ENCODE measurements around the gene SHB. TPM values are rescaled to one million over a fixed set of nuclear protein-coding genes. Genes with fewer than 3 reads are reported as not detected.

The SHB gene
- total and polyA plus RNA-seq, 2 experiments from 2014 or later, result 20.8 to 48.3 TPM

DNA sequence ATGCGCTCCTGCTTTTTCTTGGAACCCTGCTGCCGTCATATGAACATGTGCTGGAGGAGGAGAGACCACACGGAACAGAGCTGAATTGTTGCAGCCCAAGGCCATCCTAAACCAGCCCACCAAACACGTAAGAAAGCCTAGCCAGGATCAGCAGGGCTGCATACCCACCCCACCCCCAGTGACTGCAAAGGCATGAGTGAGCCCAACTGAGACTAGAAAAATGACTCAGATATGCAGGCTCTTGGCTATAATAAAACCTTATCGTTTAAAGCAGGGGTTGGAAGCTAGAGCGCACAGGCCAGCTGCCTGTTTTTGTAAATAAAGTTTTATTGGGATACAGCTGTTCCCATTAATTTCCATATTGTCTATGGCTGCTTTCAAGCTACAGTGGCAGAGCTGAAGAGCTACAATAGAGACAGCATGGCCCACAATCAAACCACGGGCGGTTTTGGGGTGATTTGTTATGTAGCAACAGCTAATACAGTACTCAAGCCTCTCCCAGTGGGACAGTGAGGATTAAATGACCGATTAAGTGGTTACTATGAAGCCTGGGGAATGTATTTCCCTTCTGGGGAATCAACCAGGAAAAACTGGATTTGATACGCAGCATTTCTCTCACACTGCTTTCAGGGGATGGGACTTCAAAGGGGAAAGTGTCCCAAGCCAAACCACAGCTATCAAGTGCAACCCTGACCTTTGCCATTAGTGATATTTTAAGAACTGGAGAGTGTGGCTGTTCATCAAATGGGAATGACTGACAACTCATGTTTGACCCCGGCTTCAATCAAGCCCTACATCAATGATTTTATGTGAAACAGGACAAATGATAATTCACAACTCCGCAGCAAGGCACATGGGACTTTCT, 6.3 kb downstream of the SHB start:
- Histone ChIP-seq H3K4me1 (ENCODE audit: insufficient read depth) (peaks cover 65% of the 10 kb centered on the region), H2AFZ (no peak overlapping the region), H3K4me3 (no peak overlapping the region), H3K4me2 (peak overlapping the region; percentile 95), H3K27ac (peak overlapping the region; percentile 64), H3K36me3 (replicated peaks; ENCODE audit: insufficient read depth, low read depth) (no peaks in the 10 kb centered on the region), H3K9me2 (replicated peaks; ENCODE audit: insufficient read depth) (no peaks in the 10 kb centered on the region), H3K79me2 (peaks cover 100% of the 10 kb centered on the region), H4K20me1 (ENCODE audit: insufficient read depth, poor library complexity, severe bottlenecking) (peaks cover 36% of the 10 kb centered on the region), H3K9me3 (ENCODE audit: low read depth) (no peaks in the 10 kb centered on the region), H3K27me3 (no peaks in the 10 kb centered on the region)
- peak; percentile 53 for DNase-seq (ENCODE audit: low spot score)
- 58% methylated on average over 12 of the region's 12 CpGs for WGBS (ENCODE audit: low lambda C conversion rate, missing lambda C conversion rate)
- TF ChIP-seq, protein P1, sequence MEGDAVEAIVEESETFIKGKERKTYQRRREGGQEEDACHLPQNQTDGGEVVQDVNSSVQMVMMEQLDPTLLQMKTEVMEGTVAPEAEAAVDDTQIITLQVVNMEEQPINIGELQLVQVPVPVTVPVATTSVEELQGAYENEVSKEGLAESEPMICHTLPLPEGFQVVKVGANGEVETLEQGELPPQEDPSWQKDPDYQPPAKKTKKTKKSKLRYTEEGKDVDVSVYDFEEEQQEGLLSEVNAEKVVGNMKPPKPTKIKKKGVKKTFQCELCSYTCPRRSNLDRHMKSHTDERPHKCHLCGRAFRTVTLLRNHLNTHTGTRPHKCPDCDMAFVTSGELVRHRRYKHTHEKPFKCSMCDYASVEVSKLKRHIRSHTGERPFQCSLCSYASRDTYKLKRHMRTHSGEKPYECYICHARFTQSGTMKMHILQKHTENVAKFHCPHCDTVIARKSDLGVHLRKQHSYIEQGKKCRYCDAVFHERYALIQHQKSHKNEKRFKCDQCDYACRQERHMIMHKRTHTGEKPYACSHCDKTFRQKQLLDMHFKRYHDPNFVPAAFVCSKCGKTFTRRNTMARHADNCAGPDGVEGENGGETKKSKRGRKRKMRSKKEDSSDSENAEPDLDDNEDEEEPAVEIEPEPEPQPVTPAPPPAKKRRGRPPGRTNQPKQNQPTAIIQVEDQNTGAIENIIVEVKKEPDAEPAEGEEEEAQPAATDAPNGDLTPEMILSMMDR (IDR thresholded peaks at IDR 0.05; ENCODE audit: poor library complexity), result no peak
- no peak for TF ChIP-seq EZH2phosphoT487 (IDR thresholded peaks at IDR 0.05; ENCODE audit: low read depth, severe bottlenecking, unreplicated experiment)
- TF ChIP-seq EZH2 (IDR thresholded peaks at IDR 0.05; ENCODE audit: borderline replicate concordance), result no peak

DNA sequence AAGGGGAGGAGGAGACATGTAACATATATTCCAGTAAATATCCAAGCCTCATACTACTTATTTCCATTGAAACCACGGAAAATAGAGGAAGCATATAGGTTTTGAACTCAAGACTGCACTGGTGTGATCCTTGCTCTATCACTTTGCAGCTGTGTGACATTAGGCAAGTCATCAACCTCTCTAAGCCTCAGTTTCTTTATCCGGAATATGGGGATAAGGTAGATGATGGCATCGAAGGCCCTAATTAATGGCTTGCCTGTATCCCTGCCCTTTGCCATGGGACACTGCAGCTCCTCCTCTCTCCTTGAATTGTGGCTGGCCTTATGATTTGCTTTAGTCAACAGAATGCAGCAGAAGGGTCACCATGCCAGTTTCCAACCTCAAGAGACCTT, 6.9 kb downstream of the SHB start:
- H3K27ac ChIP-seq, result peak overlapping the region; percentile 28
- no peaks in the 10 kb centered on the region for H3K9me3 ChIP-seq (ENCODE audit: low read depth)
- no peaks in the 10 kb centered on the region for H3K9me2 ChIP-seq (replicated peaks; ENCODE audit: insufficient read depth)
- no peak overlapping the region for H2AFZ ChIP-seq
- peaks cover 66% of the 10 kb centered on the region for H3K4me1 ChIP-seq (ENCODE audit: insufficient read depth)
- no peak overlapping the region for H3K4me2 ChIP-seq
- H4K20me1 ChIP-seq (ENCODE audit: insufficient read depth, poor library complexity, severe bottlenecking), result peaks cover 36% of the 10 kb centered on the region
- TF ChIP-seq, protein P1 (IDR thresholded peaks at IDR 0.05; ENCODE audit: poor library complexity), result no peak
- TF ChIP-seq EZH2 (IDR thresholded peaks at IDR 0.05; ENCODE audit: borderline replicate concordance) (no peak), EZH2phosphoT487 (IDR thresholded peaks at IDR 0.05; ENCODE audit: low read depth, severe bottlenecking, unreplicated experiment) (no peak)
- no peaks in the 10 kb centered on the region for H3K36me3 ChIP-seq (replicated peaks; ENCODE audit: insufficient read depth, low read depth)
- H3K79me2 ChIP-seq, result peaks cover 100% of the 10 kb centered on the region
- DNase-seq (ENCODE audit: low spot score), result no peak
- H3K4me3 ChIP-seq, result no peak overlapping the region
- 94% methylated on average over 3 of the region's 3 CpGs for WGBS (ENCODE audit: low lambda C conversion rate, missing lambda C conversion rate)
- no peaks in the 10 kb centered on the region for H3K27me3 ChIP-seq

DNA sequence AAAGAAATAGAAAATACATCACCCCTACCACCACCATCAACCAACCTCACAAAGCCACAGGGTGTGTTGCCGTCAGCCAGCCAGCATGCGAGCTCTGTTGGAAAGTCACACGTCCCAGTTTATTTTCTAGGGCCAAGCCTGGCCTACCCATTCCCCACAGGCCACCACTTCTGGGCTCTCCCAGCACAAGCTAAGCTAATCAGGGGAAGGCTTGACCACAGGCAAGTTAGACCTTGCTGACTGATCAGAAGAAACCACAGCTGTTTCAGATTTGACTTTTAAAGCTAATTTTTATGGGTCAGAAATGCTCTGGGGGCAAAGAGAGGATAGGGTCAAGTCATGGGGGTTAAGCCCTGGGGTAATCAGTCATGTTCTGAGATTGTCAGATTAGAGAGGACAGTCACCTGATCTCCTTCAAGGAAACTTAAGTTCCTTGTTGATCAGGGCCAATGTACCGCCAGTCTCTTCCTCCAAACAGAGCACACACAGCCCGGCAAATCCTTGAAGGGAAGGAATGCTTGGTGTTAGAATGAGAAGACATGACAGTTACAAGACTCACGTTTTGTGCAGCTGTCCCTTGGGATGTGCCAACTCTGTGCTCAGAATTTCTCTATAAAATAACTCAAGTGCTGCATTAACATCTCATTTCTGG, 7.6 kb downstream of the SHB start:
- Histone ChIP-seq H3K4me3 (no peak overlapping the region), H3K36me3 (replicated peaks; ENCODE audit: insufficient read depth, low read depth) (no peaks in the 10 kb centered on the region), H3K9me3 (ENCODE audit: low read depth) (no peaks in the 10 kb centered on the region), H3K9me2 (replicated peaks; ENCODE audit: insufficient read depth) (no peaks in the 10 kb centered on the region), H3K4me1 (ENCODE audit: insufficient read depth) (peaks cover 66% of the 10 kb centered on the region), H3K27me3 (no peaks in the 10 kb centered on the region), H3K27ac (peak overlapping the region; percentile 28), H4K20me1 (ENCODE audit: insufficient read depth, poor library complexity, severe bottlenecking) (peaks cover 33% of the 10 kb centered on the region), H3K4me2 (no peak overlapping the region), H2AFZ (no peak overlapping the region), H3K79me2 (peaks cover 100% of the 10 kb centered on the region)
- DNase-seq (ENCODE audit: low spot score), result no peak
- WGBS (ENCODE audit: low lambda C conversion rate, missing lambda C conversion rate), result 66% methylated on average over 6 of the region's 6 CpGs
- TF ChIP-seq EZH2 (IDR thresholded peaks at IDR 0.05; ENCODE audit: borderline replicate concordance), result no peak

DNA sequence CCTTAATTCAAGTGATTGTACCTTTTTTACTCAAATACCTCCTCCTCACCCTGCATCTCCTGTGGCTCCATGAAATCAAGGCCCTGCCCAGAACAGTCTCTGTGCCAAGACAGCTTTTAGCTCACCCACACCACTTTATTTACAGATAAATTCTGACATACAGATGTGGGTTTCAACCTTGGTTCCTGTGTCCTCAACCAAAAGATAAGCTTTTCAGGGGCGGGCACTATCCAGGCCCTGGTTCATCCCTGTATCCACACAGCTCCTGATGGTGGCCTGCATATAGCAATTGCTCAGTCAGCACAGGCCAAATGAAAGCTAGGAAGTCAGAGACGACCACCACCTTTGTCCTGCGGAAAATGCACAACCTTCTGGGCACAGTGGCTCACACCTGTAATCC, 8.3 kb downstream of the SHB start:
- Histone ChIP-seq H3K27me3 (no peaks in the 10 kb centered on the region), H3K36me3 (replicated peaks; ENCODE audit: insufficient read depth, low read depth) (no peaks in the 10 kb centered on the region), H3K27ac (peak overlapping the region; percentile 28), H3K4me1 (ENCODE audit: insufficient read depth) (peaks cover 63% of the 10 kb centered on the region), H4K20me1 (ENCODE audit: insufficient read depth, poor library complexity, severe bottlenecking) (peaks cover 29% of the 10 kb centered on the region), H3K9me3 (ENCODE audit: low read depth) (no peaks in the 10 kb centered on the region), H3K4me3 (no peak overlapping the region), H3K79me2 (peaks cover 100% of the 10 kb centered on the region), H3K4me2 (no peak overlapping the region), H3K9me2 (replicated peaks; ENCODE audit: insufficient read depth) (no peaks in the 10 kb centered on the region), H2AFZ (no peak overlapping the region)
- DNase-seq (ENCODE audit: low spot score), result no peak
- TF ChIP-seq EZH2 (IDR thresholded peaks at IDR 0.05; ENCODE audit: borderline replicate concordance), result no peak
- TF ChIP-seq, protein P1 (IDR thresholded peaks at IDR 0.05; ENCODE audit: poor library complexity), result no peak
- no peak for TF ChIP-seq EZH2phosphoT487 (IDR thresholded peaks at IDR 0.05; ENCODE audit: low read depth, severe bottlenecking, unreplicated experiment)
- WGBS (ENCODE audit: low lambda C conversion rate, missing lambda C conversion rate), result 88% methylated on average over 3 of the region's 3 CpGs
